HL-60 (cell line): ENCODE results near the gene DIAPH3.

Experiments used
- CTCF ChIP-seq: IDR thresholded peaks from one replicate; pipeline ENCODE4 v1.5.1; 2011; ENCODE audit warnings: low read length, control low read depth, inconsistent platforms; ENCODE audit not compliant: insufficient read depth
- POLR2AphosphoS5 ChIP-seq: IDR thresholded peaks from 2 replicates; pipeline ENCODE4 v1.6.1; 2012; ENCODE audit warnings: low read depth

GRCh38 chr13:60120617-60121336, 43.0 kb downstream of the DIAPH3 start:
- TF ChIP-seq CTCF (no peak), POLR2AphosphoS5 (no peak)
